ENCODE measurements around the gene KYAT1.
"Not testable (repeated sequence)": the region's sequence is repeated elsewhere in the genome, so short reads cannot be mapped to it uniquely, and the experiment has no call there.

KYAT1 gene

DNA sequence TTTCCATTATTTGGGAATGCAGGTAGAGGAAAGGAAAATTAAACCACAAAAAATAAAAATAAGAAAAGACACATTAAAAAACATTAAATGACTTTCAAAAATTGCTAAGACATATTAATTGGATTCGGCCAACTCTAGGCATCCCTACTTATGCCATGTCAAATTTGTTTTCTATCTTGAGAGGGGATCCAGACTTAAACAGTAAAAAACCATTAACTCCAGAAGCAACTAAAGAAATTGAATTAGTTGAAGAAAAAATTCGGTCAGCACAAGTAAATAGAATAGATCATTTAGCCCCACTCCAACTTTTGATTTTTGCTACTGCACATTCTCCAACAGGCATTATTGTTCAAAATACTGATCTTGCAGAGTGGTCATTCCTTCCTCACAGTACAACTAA is 29.1 kb downstream of the KYAT1 start:
- H2AFZ ChIP-seq (ENCODE audit: low read length); H3K9me2 ChIP-seq (ENCODE audit: low read depth, low read length); H3K27me3 ChIP-seq (ENCODE audit: insufficient read depth, low read length); H3K27ac ChIP-seq (ENCODE audit: low read depth, low read length, poor library complexity, severe bottlenecking); H3K4me2 ChIP-seq (ENCODE audit: low read length); H3K9me3 ChIP-seq (ENCODE audit: low read length); H4K20me1 ChIP-seq (ENCODE audit: insufficient read depth, low read length); H3K4me3 ChIP-seq (ENCODE audit: low read depth, low read length, poor library complexity, severe bottlenecking); H3K9ac ChIP-seq (ENCODE audit: low read length); H3K79me2 ChIP-seq (ENCODE audit: insufficient read depth, low read length); H3F3A ChIP-seq (ENCODE audit: insufficient read depth, low read length); H3K36me3 ChIP-seq (ENCODE audit: insufficient read depth, low read length); H3K4me1 ChIP-seq (ENCODE audit: insufficient read depth, low read length, severe bottlenecking): not testable (repeated sequence)

DNA sequence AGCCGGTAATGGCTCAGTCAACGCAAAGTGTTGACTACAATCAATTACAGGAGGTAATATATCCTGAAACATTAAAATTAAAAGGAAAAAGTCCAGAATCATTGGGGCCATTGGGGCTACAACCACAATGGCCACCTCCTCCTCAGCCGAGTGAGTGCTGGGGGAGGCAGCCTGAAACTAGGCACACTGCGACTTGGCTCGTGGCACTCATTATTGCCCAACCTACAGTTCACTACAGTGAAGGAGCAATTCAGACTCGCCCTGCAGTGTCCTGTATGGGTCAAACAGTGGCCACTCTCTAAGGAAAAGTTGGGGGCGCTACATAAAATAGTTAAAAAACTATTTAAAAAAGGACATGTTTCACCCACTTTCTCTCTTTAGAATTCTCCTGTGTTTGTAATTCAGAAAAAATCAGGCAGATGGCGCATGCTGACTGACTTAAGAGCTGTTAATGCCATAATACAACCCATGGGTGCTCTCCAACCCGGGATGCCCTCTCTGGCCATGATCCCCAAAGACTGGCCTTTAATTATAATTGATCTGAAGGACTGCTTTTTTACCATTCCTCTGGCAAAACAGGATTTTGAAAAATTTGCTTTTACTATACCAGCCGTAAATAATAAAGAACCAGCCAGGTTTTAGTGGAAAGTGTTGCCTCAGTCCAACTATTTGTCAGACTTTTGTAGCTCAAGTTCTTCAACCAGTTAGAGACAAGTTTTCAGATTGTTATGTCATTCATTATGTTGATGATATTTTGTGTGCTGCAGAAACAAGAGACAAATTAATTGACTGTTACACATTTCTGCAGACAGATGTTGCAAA is 29.8 kb downstream of the KYAT1 start:
- not testable (repeated sequence) for H3K4me2 ChIP-seq (ENCODE audit: low read length); H4K20me1 ChIP-seq (ENCODE audit: insufficient read depth, low read length); H3K27me3 ChIP-seq (ENCODE audit: insufficient read depth, low read length); H3K4me1 ChIP-seq (ENCODE audit: insufficient read depth, low read length, severe bottlenecking); H3K9me2 ChIP-seq (ENCODE audit: low read depth, low read length); H3F3A ChIP-seq (ENCODE audit: insufficient read depth, low read length); H2AFZ ChIP-seq (ENCODE audit: low read length); H3K27ac ChIP-seq (ENCODE audit: low read depth, low read length, poor library complexity, severe bottlenecking); H3K9me3 ChIP-seq (ENCODE audit: low read length); H3K36me3 ChIP-seq (ENCODE audit: insufficient read depth, low read length); H3K9ac ChIP-seq (ENCODE audit: low read length); H3K79me2 ChIP-seq (ENCODE audit: insufficient read depth, low read length); H3K4me3 ChIP-seq (ENCODE audit: low read depth, low read length, poor library complexity, severe bottlenecking)
- peak; percentile 42 for TF ChIP-seq CTCF (IDR thresholded peaks at IDR 0.05; ENCODE audit: low read length)

DNA sequence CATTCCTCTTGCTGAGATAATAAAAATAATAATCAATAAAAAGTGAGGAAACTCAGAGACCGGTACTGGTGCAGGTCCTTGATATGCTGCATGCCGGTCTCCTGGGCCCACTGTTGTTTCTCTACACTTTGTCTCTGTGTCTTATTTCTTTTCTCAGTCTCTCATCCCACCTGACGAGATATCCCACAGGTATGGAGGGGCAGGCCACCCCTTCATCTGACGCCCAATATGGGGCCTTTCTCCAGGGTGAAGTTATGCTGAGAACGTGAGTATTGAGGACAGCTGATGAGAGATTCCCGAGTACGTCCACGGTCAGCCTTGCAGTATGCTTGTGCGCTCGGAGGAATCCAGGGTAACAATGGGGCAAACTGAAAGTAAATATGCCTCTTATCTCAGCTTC is 30.7 kb downstream of the KYAT1 start:
- not testable (repeated sequence) for H2AFZ ChIP-seq (ENCODE audit: low read length); H3K27me3 ChIP-seq (ENCODE audit: insufficient read depth, low read length); H3K27ac ChIP-seq (ENCODE audit: low read depth, low read length, poor library complexity, severe bottlenecking); H3K9me2 ChIP-seq (ENCODE audit: low read depth, low read length); H3K4me1 ChIP-seq (ENCODE audit: insufficient read depth, low read length, severe bottlenecking); H3K9ac ChIP-seq (ENCODE audit: low read length); H3K9me3 ChIP-seq (ENCODE audit: low read length); H4K20me1 ChIP-seq (ENCODE audit: insufficient read depth, low read length); H3K4me3 ChIP-seq (ENCODE audit: low read depth, low read length, poor library complexity, severe bottlenecking); H3K4me2 ChIP-seq (ENCODE audit: low read length); H3K79me2 ChIP-seq (ENCODE audit: insufficient read depth, low read length); H3K36me3 ChIP-seq (ENCODE audit: insufficient read depth, low read length); H3F3A ChIP-seq (ENCODE audit: insufficient read depth, low read length)

GRCh38 chr9:128847803-128848202 is 33.9 kb downstream of the KYAT1 start:
- Histone ChIP-seq H3K9me3 (ENCODE audit: low read length) (no peaks in the 10 kb centered on the region), H3K27ac (ENCODE audit: low read depth, low read length, poor library complexity, severe bottlenecking) (no peak overlapping the region), H3K9me2 (ENCODE audit: low read depth, low read length) (no peaks in the 10 kb centered on the region), H3K4me1 (ENCODE audit: insufficient read depth, low read length, severe bottlenecking) (no peaks in the 10 kb centered on the region), H2AFZ (ENCODE audit: low read length) (no peak overlapping the region), H3K79me2 (ENCODE audit: insufficient read depth, low read length) (no peaks in the 10 kb centered on the region), H3K4me3 (ENCODE audit: low read depth, low read length, poor library complexity, severe bottlenecking) (no peak overlapping the region), H3K4me2 (ENCODE audit: low read length) (no peak overlapping the region), H3K9ac (ENCODE audit: low read length) (no peak overlapping the region), H4K20me1 (ENCODE audit: insufficient read depth, low read length) (no peaks in the 10 kb centered on the region), H3K27me3 (ENCODE audit: insufficient read depth, low read length) (no peaks in the 10 kb centered on the region), H3F3A (ENCODE audit: insufficient read depth, low read length) (no peaks in the 10 kb centered on the region), H3K36me3 (ENCODE audit: insufficient read depth, low read length) (no peaks in the 10 kb centered on the region; the same call in none of the 2 replicates)
- TF ChIP-seq CTCF (IDR thresholded peaks at IDR 0.05; ENCODE audit: low read length) (no peak), EZH2 (IDR thresholded peaks at IDR 0.05; ENCODE audit: borderline replicate concordance, low read length) (no peak)
